HT1080 (cell line): ENCODE results near the gene CCDC117. TPM values are rescaled to one million over a fixed set of nuclear protein-coding genes. Genes with fewer than 3 reads are reported as not detected.
A peak's percentile ranks its signal among the peaks of the same experiment; 100 is the strongest.
"Not testable (repeated sequence)": the region's sequence is repeated elsewhere in the genome, so short reads cannot be mapped to it uniquely, and the experiment has no call there.

Experiments
- DNase-seq: peaks from one replicate; pipeline ENCODE4 v3.0.0-alpha.2; 2015; ENCODE audit warnings: low read depth
- polyA plus RNA-seq, 2 experiments: library from polyadenylated mRNA; depleted of rRNA; stranded (reverse); fragments of >200 nt; gene quantifications; 2 replicates each; pipeline ENCODE4 v1.2.3, GENCODE V29; 2015
- total RNA-seq: library from RNA; depleted of rRNA; stranded (reverse); fragments of >200 nt; shearing (Covaris generic); gene quantifications from 2 replicates; pipeline ENCODE4 v1.2.3, GENCODE V29; 2014; rRNA removed

CCDC117 gene
- 12.8 and 15.6 TPM in 2 replicates for total RNA-seq
- polyA plus RNA-seq (2015; cell fraction: cytosol; rRNA removed) = 14.2 and 16.1 TPM in 2 replicates
- polyA plus RNA-seq (2015; cell fraction: nucleus; rRNA removed) = 11.7 and 12.4 TPM in 2 replicates

- peak; percentile 91 for DNase-seq
Measured at GRCh38 chr22:28772633-28773460, at the start of gene CCDC117. Gene CCDC117, plus strand, starts transcription at chr22:28772695. Its CDS starts 155 bp downstream, at chr22:28772850.

DNA sequence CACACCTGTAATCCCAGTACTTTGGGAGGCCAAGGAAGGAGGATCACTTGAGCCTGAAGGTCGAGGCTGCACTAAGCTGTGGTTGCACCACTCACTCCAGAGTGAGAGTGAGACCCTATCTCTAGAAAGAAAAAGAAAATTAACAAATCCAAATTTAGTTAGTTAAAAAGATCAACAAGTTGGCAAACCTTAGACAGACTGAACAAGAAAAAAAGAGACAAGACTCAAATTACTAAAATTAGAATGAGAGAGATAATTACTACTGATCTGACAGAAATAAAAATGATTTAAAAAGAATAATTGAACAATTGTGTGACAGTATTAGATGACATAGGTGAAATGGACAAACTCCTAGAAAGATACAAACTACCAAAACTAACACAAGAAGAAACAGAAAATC lies 44.5 kb upstream of the CCDC117 start:
- no peak for DNase-seq

DNA sequence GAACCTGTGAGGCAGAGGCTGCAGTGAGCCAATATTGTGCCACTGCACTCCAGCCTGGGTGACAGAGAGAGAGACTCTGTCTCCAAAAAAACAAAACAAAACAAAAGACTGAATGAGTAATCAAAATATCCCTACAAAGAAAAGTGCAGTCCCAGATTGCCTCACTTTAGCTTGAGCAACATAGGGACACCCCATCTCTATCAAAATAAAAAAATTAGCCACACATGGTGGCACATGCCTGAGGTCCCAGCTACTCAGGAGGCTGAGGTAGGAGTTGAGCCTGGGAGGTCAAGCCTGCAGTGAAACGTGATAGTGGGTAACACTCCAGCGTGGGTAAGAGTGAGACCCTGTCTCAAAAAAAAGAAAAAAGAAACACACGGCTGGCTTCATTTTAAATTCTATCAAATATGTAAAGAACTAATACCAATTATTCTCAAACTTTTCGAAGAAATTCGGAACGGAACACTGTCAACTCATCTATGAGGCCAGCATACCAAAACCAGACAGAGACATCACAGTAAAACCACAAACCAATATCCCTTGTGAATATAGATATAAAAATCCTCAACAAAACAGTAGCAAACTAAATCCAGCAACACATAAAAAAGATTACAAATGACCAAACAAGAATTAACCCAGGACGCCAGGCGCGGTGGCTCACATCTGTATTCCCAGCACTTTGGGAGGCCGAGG lies 43.7 kb upstream of the CCDC117 start:
- DNase-seq = no peak

- no peak for DNase-seq
Measured at GRCh38 chr22:28730179-28730578, 42.3 kb upstream of the CCDC117 start.

DNA sequence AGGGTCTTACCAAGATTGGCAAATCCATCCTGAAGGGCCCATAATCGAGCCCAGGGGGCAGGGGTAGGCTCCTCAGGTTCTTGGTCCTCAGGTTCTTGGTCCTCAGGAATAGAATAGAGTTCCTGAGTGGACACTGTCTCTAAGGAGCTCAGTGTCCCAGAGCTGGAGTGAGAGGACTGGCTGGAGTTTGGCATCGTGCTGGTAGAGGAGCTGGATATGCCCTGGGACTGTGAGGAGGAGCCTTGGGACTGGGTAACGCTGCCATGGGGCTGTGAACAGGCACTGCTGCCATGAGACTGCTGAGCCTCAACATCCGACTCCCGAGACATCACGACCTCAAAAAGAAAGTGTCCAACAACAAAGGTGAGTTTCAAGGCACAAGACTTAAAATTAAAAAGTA lies 38.1 kb upstream of the CCDC117 start:
- DNase-seq = no peak

DNA sequence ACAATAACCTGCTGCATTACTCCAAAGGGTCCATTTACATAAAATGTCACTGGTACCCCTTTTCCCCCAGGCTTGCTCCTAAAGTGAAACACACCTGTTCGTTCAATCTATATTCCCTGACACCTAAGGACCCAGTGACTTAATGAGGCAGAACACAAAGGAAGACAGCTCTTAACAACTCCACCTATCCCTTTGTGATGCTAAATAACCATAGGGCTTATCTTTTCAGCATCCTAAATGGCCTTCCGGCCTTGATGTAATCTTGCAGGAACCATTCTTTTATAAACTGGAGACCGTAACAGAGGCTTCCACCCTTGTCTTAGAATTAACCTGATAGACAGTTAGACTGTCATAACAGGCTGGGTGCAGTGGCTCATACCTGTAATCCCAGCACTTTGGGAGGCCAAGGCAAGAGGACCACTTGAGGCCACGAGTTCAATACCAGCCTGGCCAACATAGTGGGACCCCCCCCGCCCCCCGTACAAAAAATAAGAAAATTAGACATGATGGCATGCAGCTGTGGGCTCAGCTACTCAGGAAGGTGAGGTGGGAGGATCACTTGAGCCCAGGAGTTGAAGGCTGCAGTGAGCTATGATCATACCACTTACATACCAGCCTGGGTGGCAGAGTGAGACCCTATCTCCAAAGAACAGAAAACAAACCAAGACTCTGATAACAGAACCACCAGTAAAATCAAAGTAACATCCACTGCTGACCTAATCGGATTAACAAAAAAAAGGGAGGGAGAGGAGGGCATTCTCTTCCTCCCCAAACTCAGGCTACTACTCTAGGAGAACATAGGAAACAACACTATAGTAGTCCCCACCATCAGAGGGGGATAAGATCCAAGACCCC lies 36.0 kb upstream of the CCDC117 start:
- no peak for DNase-seq

DNA sequence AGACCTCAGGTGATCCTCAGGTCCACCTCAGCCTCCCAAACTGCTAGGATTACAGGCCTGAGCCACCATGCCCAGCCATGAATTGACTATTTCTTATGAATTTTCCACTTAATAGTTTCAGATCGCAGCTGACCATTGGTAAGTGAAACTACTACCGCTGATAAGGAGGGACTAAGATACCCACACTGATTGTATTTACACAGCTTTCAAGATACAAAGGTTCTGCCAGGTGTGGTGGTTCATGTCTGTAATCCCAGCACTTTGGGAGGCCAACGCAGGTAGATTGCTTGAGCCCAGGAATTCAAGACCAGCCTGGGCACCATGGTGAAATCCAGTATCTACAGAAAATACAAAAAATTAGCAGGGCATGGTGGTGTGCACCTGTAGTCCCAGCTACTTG lies 34.8 kb upstream of the CCDC117 start:
- DNase-seq = no peak

GRCh38 chr22:28738876-28739275 lies 33.6 kb upstream of the CCDC117 start:
- DNase-seq = not testable (repeated sequence)

DNA sequence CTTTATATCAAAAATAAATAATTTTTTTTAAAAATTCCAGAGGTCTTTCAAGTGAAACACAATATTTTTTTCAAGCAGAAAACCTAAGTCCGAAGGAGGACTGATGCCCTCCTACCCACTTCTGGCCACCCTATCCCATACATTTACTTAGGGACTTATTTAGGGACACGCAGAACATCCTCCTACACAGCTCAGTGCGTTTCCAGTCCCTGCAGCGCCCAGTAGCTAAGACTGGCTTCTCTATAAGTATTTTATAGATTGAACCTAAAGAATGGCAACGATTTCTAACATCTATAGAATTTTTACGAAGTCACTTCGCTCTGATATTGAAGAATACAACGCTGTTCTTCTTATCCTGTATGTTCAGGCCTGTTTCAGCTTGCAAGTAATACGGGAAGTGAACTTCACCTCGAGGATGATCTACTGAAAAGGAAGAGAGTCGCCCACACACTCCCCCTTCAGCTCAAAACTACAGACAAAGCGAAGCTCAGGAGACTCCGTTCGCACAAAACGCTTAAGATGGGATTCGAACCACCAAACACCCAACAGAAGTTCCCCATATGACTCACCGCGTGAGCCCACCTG lies 31.2 kb upstream of the CCDC117 start:
- DNase-seq = no peak

- peak; percentile 99 for DNase-seq
Measured at GRCh38 chr22:28741785-28742561, 30.5 kb upstream of the CCDC117 start, which contains the start of the genes CHEK2 and HSCB. Gene CHEK2, minus strand, starts transcription at chr22:28741820. Its CDS starts 7,099 bp downstream, at chr22:28734721. Gene HSCB, plus strand, starts transcription at chr22:28742039. Its CDS starts 57 bp downstream, at chr22:28742096.

DNA sequence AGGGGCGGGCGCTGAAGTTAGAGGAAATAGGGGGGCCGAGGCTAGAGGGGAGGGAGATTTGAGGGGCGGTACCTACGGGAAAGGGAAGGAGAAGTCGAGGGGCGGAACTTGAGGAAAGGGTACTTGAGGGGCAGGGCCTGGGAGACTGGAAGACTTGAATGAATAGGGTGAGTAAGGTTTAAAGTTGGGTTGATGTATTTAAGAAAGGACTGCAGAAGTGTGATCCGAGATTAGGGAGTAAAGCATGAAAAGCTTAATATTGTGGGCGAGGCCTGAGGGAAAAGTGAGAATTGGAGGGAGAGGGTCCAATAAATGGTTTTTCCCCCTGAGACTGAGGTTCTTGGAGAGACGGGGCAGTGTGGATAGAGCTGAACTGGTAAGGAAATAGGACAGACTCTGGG lies 29.9 kb upstream of the CCDC117 start:
- no peak for DNase-seq

DNA sequence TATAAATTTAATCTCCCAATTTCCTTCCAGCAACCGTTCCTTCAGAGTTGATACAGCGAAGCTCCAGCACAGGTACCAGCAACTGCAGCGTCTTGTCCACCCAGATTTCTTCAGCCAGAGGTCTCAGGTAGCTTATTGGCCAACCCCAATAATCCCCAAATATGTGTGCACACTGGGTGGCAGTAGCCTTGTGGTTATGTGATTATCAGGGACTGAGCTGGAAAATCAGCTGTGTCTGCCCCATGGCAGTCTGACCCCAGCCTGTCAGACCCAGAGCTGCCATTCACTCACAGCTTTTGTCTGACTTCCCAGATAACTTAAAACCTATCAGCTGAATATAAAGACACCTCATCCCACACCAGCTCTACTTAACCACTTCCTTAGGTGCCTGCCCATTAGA lies 28.6 kb upstream of the CCDC117 start:
- peak; percentile 28 for DNase-seq

DNA sequence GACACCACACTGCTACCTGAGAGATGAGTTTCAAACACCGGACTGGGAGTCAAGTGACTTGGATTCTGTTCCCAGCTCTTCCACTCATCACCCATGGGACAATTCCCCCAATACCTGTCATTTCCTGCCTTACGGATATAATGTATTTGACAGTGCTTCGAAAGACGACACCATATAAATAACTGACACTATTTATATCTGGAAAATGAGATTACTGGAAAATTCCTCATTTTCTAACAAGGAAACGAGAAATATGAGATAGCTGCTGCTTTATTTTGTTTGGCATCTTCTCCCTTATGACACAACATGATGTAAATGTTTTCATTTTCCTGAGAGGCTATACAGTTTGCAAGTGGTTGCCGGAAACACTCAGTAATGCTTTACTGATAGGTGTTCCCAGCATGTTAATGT lies 22.0 kb upstream of the CCDC117 start:
- DNase-seq = peak; percentile 74

DNA sequence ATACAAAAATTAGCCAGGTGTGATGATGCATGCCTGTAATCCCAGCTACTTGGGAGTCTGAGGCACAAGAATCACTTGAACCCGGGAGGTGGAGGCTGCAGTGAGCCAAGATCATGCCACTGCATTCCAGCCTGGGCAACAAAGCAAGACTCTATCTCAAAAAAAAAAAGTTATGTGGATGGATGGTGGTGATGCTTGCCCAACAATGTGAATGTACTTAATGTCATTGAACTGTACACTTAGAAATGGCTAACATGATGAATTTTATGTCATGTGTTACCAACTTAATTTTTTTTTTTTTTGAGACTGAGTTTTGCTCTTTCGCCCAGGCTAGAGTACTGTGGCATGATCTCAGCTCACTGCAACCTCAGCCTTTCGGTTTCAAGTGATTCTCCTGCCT lies 18.0 kb upstream of the CCDC117 start:
- DNase-seq = not testable (repeated sequence)

GRCh38 chr22:28759861-28760560 lies 12.5 kb upstream of the CCDC117 start:
- no peak for DNase-seq

- DNase-seq = no peak
Measured at GRCh38 chr22:28761449-28761755, 11.1 kb upstream of the CCDC117 start.

DNA sequence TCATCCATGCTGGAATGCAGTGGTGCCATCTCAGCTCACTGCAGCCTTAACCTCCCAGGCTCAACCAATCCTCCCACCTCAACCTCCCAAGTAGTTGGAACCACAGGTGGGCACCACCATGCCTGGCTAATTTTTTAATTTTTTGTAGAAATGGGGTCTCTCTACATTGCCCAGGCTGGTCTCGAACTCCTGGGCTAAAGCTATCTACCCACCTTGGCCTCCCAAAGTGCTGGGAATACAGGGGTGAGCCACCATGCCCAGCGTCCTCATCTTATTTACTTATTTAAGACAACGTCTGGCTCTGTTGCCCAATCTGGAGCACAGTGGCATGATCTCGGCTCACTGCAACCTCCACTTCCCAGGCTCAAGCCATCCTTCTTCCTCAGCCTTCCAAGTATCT lies 10.5 kb upstream of the CCDC117 start:
- not testable (repeated sequence) for DNase-seq

DNA sequence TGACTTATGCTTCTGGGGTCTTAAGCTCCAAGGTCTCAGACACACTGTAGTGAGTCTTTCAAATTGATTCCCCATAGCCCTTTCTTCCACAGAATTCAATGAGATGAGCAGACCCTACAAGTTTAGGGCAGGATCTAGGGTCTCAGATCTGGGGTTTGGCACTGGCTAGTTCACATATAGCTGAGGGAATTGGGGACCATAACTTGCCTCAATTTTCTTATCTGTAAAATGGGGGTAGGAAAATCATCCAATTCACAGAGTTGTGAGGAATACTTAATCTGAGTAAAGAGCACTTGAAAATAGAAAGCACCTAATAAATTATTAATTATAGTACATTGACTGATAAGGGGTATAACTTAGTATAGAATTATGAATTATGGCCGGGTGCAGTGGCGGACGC lies 5.9 kb upstream of the CCDC117 start:
- DNase-seq = no peak

GRCh38 chr22:28768701-28769393 lies 3.6 kb upstream of the CCDC117 start:
- peak; percentile 15 for DNase-seq
